WTC11 (cell line): ENCODE results near the gene FZD10. TPM values are rescaled to one million over a fixed set of nuclear protein-coding genes. Genes with fewer than 3 reads are reported as not detected.

Source experiments
- ATAC-seq: fragments of 200-7000 bp; cut with Tn5 transposase; 2 replicates; pipeline ENCODE4 v1.10.0; 2021; ENCODE audit warnings: mild to moderate bottlenecking, moderate library complexity
- CTCF ChIA-PET: fragments of 300-600 bp; sonication (Branson Sonifier 250); formaldehyde crosslinking; loops from one replicate; lab custom pipeline; 2021; ENCODE audit warnings: antibody characterized with exemption; lab: Charles Lee
- POLR2A ChIA-PET: fragments of 350-600 bp; sonication (Branson Sonifier 250); formaldehyde crosslinking; loops from one replicate; lab custom pipeline; 2021; ENCODE audit warnings: antibody characterized with exemption; lab: Charles Lee
- DNase-seq: peaks from one replicate; pipeline ENCODE4 v3.0.0; 2021; ENCODE audit warnings: low spot score
- H3K27ac Mint-ChIP-seq: 2 replicates; pipeline ENCODE4 v1.8.0; 2021; ENCODE audit warnings: mixed read lengths
- H3K27me3 Mint-ChIP-seq: 2 replicates; pipeline ENCODE4 v1.8.0; 2021; ENCODE audit warnings: low read depth, mild to moderate bottlenecking, moderate library complexity, mixed read lengths
- H3K36me3 Mint-ChIP-seq: 2 replicates; pipeline ENCODE4 v1.8.0; 2021; ENCODE audit warnings: mixed read lengths
- H3K4me1 Mint-ChIP-seq: 2 replicates; pipeline ENCODE4 v1.8.0; 2022; ENCODE audit warnings: mixed read lengths
- H3K4me3 Mint-ChIP-seq: 2 replicates; pipeline ENCODE4 v1.8.0; 2021; ENCODE audit warnings: mild to moderate bottlenecking, moderate library complexity, mixed read lengths
- H3K9me3 Mint-ChIP-seq: 2 replicates; pipeline ENCODE4 v1.8.0; 2021; ENCODE audit warnings: mixed read lengths
- CREB1 ChIP-seq: sonication (generic); formaldehyde crosslinking; IDR thresholded peaks from 2 replicates; pipeline ENCODE4 v1.8.0; 2023; ENCODE audit warnings: mild to moderate bottlenecking, missing genetic modification reagents
- EMX1 ChIP-seq: fragments of 250-450 bp; sonication (Bioruptor Pico); IDR thresholded peaks from 2 replicates; pipeline ENCODE4 v1.8.0; 2021; ENCODE audit warnings: mild to moderate bottlenecking
- FOXP1 ChIP-seq: sonication (generic); formaldehyde crosslinking; IDR thresholded peaks from 2 replicates; pipeline ENCODE4 v1.8.0; 2022; ENCODE audit warnings: missing genetic modification reagents, mild to moderate bottlenecking, moderate library complexity, borderline replicate concordance
- GRHL2 ChIP-seq: fragments of 250-450 bp; sonication (Bioruptor Pico); IDR thresholded peaks from 2 replicates; pipeline ENCODE4 v1.8.0; 2022; ENCODE audit warnings: mild to moderate bottlenecking, moderate library complexity; ENCODE audit not compliant: insufficient replicate concordance, severe bottlenecking
- GTF2I ChIP-seq: fragments of 250-450 bp; sonication (Bioruptor Pico); conservative IDR thresholded peaks from 2 replicates; pipeline ENCODE4 v1.4.0; 2021; ENCODE audit warnings: mild to moderate bottlenecking
- JUN ChIP-seq: sonication (generic); formaldehyde crosslinking; IDR thresholded peaks from 2 replicates; pipeline ENCODE4 v1.8.0; 2023; ENCODE audit warnings: mild to moderate bottlenecking, missing genetic modification reagents
- ZNF232 ChIP-seq: sonication (generic); formaldehyde crosslinking; IDR thresholded peaks from 2 replicates; pipeline ENCODE4 v1.8.0; 2022; ENCODE audit warnings: mild to moderate bottlenecking, missing genetic modification reagents
- ZNF396 ChIP-seq: fragments of 250-450 bp; sonication (Bioruptor Pico); IDR thresholded peaks from 2 replicates; pipeline ENCODE4 v1.8.0; 2021; ENCODE audit warnings: mild to moderate bottlenecking, moderate library complexity, borderline replicate concordance
- total RNA-seq: library from RNA; stranded (reverse); gene quantifications from 3 replicates; pipeline ENCODE4 v1.2.3, GENCODE V29; 2021
- TF ChIP-seq, protein P1 (sequence below): sonication (generic); formaldehyde crosslinking; conservative IDR thresholded peaks from 2 replicates; pipeline ENCODE4 v1.8.1; 2023; ENCODE audit warnings: mild to moderate bottlenecking, low read depth, missing genetic modification reagents, moderate library complexity
- TF ChIP-seq, protein P2 (sequence below): fragments of 250-450 bp; sonication (Bioruptor Pico); IDR thresholded peaks from 2 replicates; pipeline ENCODE4 v1.9.0; 2021; ENCODE audit warnings: mild to moderate bottlenecking
- TF ChIP-seq, protein P3 (sequence below): sonication (generic); formaldehyde crosslinking; IDR thresholded peaks from 2 replicates; pipeline ENCODE4 v1.8.1; 2022; ENCODE audit warnings: mild to moderate bottlenecking, moderate library complexity, missing genetic modification reagents
- TF ChIP-seq, protein P4 (sequence below): fragments of 250-450 bp; sonication (Bioruptor Pico); IDR thresholded peaks from 2 replicates; pipeline ENCODE4 v1.9.0; 2021; ENCODE audit warnings: mild to moderate bottlenecking
- TF ChIP-seq, protein P5 (sequence below): sonication (generic); formaldehyde crosslinking; IDR thresholded peaks from 2 replicates; pipeline ENCODE4 v1.8.1; 2022; ENCODE audit warnings: mild to moderate bottlenecking, missing genetic modification reagents, moderate library complexity, borderline replicate concordance
- TF ChIP-seq, protein P6 (sequence below): sonication (generic); formaldehyde crosslinking; IDR thresholded peaks from 2 replicates; pipeline ENCODE4 v1.8.1; 2022; ENCODE audit warnings: low read depth, mild to moderate bottlenecking, moderate library complexity, missing genetic modification reagents, borderline replicate concordance
- TF ChIP-seq, protein P7 (sequence below): sonication (generic); formaldehyde crosslinking; IDR thresholded peaks from 2 replicates; pipeline ENCODE4 v1.8.1; 2023; ENCODE audit warnings: mild to moderate bottlenecking, missing genetic modification reagents

FZD10 gene
- total RNA-seq, 1 experiment from 2014 or later: 1.1 TPM

DNA sequence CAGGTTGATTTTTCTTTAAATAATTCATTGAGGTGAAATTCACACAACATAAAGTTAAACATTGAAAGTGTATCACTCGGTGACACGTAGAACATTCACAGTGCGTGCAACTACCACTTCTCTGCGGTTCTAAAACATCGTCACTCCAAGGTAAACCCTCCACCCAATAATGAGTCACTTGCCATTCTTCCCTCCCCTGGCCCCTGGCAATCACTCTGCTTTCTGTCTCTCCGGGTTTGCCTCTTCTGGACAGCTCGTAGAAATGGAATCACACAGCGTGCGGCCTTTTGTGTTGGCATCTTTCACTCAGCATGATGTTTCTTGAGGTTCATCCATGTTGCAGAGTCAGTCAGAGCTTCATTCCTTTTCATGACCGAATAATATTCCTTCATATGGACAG is 18.9 kb downstream of the FZD10 start (continued):
- TF ChIP-seq, protein P1, sequence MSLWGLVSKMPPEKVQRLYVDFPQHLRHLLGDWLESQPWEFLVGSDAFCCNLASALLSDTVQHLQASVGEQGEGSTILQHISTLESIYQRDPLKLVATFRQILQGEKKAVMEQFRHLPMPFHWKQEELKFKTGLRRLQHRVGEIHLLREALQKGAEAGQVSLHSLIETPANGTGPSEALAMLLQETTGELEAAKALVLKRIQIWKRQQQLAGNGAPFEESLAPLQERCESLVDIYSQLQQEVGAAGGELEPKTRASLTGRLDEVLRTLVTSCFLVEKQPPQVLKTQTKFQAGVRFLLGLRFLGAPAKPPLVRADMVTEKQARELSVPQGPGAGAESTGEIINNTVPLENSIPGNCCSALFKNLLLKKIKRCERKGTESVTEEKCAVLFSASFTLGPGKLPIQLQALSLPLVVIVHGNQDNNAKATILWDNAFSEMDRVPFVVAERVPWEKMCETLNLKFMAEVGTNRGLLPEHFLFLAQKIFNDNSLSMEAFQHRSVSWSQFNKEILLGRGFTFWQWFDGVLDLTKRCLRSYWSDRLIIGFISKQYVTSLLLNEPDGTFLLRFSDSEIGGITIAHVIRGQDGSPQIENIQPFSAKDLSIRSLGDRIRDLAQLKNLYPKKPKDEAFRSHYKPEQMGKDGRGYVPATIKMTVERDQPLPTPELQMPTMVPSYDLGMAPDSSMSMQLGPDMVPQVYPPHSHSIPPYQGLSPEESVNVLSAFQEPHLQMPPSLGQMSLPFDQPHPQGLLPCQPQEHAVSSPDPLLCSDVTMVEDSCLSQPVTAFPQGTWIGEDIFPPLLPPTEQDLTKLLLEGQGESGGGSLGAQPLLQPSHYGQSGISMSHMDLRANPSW (CRISPR knock-in tag): no peak

DNA sequence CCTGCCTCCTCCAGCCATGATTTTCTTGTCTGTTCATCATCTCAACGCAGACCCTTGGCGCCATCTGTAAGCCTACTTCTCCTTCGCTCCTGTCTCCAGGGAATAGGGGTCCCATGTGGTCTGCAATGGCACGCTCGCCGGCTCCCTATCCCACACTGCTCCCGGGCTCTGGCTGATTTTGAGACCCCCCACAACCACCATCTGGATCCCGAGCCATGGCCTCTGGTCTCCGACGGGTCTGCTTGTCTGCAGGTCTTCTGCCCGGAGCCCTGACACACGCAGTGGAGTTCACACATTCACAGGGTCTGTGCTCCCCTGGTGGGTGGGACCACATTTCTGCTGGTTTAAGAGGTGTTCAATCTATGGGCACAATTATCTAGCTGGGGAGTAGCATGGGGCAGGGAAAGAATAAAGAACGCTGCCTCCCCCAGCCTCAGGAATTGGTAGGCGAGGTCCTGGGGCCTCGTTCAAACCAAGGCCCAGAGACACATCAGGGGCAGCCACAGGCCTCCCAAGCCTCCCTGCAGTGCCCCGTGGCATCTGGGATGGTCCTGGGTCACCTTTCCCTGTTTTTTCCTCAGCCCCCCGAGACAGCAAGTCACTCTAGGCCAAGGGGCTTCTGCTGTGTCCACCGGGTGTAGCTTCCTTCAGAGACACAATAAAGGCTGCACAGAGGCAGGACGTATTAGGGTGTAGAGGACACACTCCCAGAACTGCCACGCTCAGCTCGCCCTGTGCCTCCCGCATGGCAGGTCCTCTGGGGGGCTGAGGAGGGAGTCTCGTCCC is 21.5 kb downstream of the FZD10 start:
- Mint-ChIP-seq H3K27me3 (peaks cover 6% of the 10 kb centered on the region; the same call in 1 of the 2 replicates), H3K4me1 (no peaks in the 10 kb centered on the region), H3K4me3 (no peak overlapping the region), H3K36me3 (peaks cover 23% of the 10 kb centered on the region), H3K27ac (no peak overlapping the region), H3K9me3 (peaks cover 39% of the 10 kb centered on the region)
- ChIA-PET CTCF (no interaction called here), POLR2A (no interaction called here)
- TF ChIP-seq, protein P2, sequence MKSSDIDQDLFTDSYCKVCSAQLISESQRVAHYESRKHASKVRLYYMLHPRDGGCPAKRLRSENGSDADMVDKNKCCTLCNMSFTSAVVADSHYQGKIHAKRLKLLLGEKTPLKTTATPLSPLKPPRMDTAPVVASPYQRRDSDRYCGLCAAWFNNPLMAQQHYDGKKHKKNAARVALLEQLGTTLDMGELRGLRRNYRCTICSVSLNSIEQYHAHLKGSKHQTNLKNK: no peak
- TF ChIP-seq JUN: no peak
- TF ChIP-seq, protein P3, sequence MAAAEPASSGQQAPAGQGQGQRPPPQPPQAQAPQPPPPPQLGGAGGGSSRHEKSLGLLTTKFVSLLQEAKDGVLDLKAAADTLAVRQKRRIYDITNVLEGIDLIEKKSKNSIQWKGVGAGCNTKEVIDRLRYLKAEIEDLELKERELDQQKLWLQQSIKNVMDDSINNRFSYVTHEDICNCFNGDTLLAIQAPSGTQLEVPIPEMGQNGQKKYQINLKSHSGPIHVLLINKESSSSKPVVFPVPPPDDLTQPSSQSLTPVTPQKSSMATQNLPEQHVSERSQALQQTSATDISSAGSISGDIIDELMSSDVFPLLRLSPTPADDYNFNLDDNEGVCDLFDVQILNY: no peak
- TF ChIP-seq, protein P4, sequence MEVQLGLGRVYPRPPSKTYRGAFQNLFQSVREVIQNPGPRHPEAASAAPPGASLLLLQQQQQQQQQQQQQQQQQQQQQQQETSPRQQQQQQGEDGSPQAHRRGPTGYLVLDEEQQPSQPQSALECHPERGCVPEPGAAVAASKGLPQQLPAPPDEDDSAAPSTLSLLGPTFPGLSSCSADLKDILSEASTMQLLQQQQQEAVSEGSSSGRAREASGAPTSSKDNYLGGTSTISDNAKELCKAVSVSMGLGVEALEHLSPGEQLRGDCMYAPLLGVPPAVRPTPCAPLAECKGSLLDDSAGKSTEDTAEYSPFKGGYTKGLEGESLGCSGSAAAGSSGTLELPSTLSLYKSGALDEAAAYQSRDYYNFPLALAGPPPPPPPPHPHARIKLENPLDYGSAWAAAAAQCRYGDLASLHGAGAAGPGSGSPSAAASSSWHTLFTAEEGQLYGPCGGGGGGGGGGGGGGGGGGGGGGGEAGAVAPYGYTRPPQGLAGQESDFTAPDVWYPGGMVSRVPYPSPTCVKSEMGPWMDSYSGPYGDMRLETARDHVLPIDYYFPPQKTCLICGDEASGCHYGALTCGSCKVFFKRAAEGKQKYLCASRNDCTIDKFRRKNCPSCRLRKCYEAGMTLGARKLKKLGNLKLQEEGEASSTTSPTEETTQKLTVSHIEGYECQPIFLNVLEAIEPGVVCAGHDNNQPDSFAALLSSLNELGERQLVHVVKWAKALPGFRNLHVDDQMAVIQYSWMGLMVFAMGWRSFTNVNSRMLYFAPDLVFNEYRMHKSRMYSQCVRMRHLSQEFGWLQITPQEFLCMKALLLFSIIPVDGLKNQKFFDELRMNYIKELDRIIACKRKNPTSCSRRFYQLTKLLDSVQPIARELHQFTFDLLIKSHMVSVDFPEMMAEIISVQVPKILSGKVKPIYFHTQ (CRISPR knock-in tag): no peak
- no peak for TF ChIP-seq GTF2I
- no peak for TF ChIP-seq ZNF396
- TF ChIP-seq, protein P5, sequence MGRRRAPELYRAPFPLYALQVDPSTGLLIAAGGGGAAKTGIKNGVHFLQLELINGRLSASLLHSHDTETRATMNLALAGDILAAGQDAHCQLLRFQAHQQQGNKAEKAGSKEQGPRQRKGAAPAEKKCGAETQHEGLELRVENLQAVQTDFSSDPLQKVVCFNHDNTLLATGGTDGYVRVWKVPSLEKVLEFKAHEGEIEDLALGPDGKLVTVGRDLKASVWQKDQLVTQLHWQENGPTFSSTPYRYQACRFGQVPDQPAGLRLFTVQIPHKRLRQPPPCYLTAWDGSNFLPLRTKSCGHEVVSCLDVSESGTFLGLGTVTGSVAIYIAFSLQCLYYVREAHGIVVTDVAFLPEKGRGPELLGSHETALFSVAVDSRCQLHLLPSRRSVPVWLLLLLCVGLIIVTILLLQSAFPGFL (CRISPR knock-in tag): no peak
- TF ChIP-seq ZNF232 (CRISPR knock-in tag): no peak
- TF ChIP-seq, protein P6, sequence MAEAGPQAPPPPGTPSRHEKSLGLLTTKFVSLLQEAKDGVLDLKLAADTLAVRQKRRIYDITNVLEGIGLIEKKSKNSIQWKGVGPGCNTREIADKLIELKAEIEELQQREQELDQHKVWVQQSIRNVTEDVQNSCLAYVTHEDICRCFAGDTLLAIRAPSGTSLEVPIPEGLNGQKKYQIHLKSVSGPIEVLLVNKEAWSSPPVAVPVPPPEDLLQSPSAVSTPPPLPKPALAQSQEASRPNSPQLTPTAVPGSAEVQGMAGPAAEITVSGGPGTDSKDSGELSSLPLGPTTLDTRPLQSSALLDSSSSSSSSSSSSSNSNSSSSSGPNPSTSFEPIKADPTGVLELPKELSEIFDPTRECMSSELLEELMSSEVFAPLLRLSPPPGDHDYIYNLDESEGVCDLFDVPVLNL (CRISPR knock-in tag): no peak
- ATAC-seq (no peak), DNase-seq (no peak)

DNA sequence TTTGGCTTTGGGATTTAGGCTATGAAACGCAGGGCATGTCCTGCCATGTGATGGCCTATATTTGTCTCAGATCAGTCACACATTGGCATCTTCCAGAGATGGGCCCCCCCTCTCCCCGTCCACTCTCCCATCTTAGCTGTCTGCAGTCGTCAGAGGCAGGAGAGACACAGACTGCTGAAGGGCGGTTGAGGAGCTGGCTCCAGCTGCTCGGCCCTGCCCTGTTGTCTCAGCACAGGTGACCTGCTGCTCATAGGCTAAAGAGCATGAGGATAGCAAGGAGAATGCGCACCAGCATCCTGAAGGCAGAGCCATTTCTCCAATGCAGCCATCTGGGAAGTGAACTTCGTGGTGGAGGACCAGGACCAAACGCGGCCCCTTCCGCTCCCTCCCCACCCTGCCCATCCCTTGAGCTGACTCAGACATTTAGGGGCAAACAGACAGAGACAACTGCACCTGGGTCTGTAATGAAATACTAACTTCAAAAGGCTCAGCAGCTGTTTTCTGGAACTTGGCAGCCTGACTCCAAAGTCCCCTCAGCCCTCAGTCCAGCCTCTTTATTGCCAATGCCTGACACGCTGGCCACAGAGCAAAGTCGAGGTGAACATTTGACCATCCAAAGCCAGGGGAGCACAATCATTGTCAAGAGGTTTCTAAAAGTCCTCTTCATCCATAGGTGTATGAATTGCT is 22.3 kb downstream of the FZD10 start:
- Mint-ChIP-seq H3K27ac (no peak overlapping the region), H3K4me3 (no peak overlapping the region), H3K9me3 (peaks cover 42% of the 10 kb centered on the region), H3K27me3 (0 out of 2 replicates have a peak, but pooled peaks cover 6% of the 10 kb centered on the region), H3K4me1 (no peaks in the 10 kb centered on the region), H3K36me3 (peaks cover 23% of the 10 kb centered on the region)
- DNase-seq (no peak), ATAC-seq (no peak)
- POLR2A ChIA-PET: no interaction called here
- TF ChIP-seq FOXP1: no peak
- TF ChIP-seq, protein P5 (CRISPR knock-in tag): no peak
- TF ChIP-seq EMX1: no peak
- TF ChIP-seq, protein P7, sequence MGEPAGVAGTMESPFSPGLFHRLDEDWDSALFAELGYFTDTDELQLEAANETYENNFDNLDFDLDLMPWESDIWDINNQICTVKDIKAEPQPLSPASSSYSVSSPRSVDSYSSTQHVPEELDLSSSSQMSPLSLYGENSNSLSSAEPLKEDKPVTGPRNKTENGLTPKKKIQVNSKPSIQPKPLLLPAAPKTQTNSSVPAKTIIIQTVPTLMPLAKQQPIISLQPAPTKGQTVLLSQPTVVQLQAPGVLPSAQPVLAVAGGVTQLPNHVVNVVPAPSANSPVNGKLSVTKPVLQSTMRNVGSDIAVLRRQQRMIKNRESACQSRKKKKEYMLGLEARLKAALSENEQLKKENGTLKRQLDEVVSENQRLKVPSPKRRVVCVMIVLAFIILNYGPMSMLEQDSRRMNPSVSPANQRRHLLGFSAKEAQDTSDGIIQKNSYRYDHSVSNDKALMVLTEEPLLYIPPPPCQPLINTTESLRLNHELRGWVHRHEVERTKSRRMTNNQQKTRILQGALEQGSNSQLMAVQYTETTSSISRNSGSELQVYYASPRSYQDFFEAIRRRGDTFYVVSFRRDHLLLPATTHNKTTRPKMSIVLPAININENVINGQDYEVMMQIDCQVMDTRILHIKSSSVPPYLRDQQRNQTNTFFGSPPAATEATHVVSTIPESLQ (CRISPR knock-in tag): no peak
- TF ChIP-seq, protein P6 (CRISPR knock-in tag): no peak
- no peak for TF ChIP-seq GRHL2 (CRISPR knock-in tag)
- TF ChIP-seq CREB1 (CRISPR knock-in tag): no peak
- CTCF ChIA-PET: no interaction called here
